Endothelial cell of umbilical vein (primary cell): ENCODE measurements around the gene COL18A1. TPM values are rescaled to one million over a fixed set of nuclear protein-coding genes. Genes with fewer than 3 reads are reported as not detected.

Experiments used
- BruUV-seq: library from RNA; stranded (reverse); fragments of 400-500 nt; replicated peaks from 2 replicates; lab custom pipeline; 2021; lab: Mats Ljungman, UMichigan
- CTCF ChIA-PET: fragments of 300-600, 350-600 bp; sonication (Branson Sonifier 250); formaldehyde crosslinking; loops from one replicate; lab custom pipeline; 2021; ENCODE audit warnings: antibody characterized with exemption, inconsistent platforms; lab: Charles Lee
- POLR2A ChIA-PET: fragments of 300-600, 350-600 bp; sonication (Branson Sonifier 250); formaldehyde crosslinking; loops from one replicate; lab custom pipeline; 2021; ENCODE audit warnings: antibody characterized with exemption, inconsistent platforms; lab: Charles Lee
- DNase-seq: peaks from one replicate; pipeline ENCODE4 v3.0.0-alpha.2; 2011; ENCODE audit warnings: low read depth, low spot score
- FAIRE-seq: peaks from 2 replicates; lab custom pipeline; 2011; peaks lifted over from hg19 to GRCh38; lab: Jason Lieb, UNC
- H2AFZ ChIP-seq: 2 replicates; pipeline ENCODE4 v1.6.0; 2012; ENCODE audit warnings: low read depth, low read length, control low read depth, inconsistent platforms
- H3K27ac ChIP-seq: 2 replicates; pipeline ENCODE4 v1.5.1; 2011; ENCODE audit warnings: low read depth, mild to moderate bottlenecking, control low read depth, low read length, moderate library complexity; ENCODE audit not compliant: insufficient read depth
- H3K27me3 ChIP-seq, 2 experiments: 2 replicates each; pipeline versions ENCODE4 v1.6.0 to v1.6.1; 2011; ENCODE audit warnings: low read length in 2 of 2, mixed read lengths in 1 of 2; ENCODE audit not compliant: control insufficient read depth in 2 of 2, insufficient read depth in 2 of 2
- H3K36me3 ChIP-seq, 2 experiments: 2 replicates in 1 of 2; 3 replicates in 1 of 2; pipeline ENCODE4 v1.5.1; 2011; ENCODE audit warnings: low read length in 2 of 2, mild to moderate bottlenecking in 1 of 2, moderate library complexity in 1 of 2; ENCODE audit not compliant: control insufficient read depth in 2 of 2, insufficient read depth in 2 of 2; ENCODE audit errors: extremely low read depth in 1 of 2
- H3K4me1 ChIP-seq: 3 replicates; pipeline ENCODE4 v1.5.1; 2011; ENCODE audit warnings: mild to moderate bottlenecking, low read length; ENCODE audit not compliant: control insufficient read depth, insufficient read depth; ENCODE audit errors: extremely low read depth
- H3K4me2 ChIP-seq: 2 replicates; pipeline ENCODE4 v1.6.1; 2011; ENCODE audit warnings: low read length, control low read depth, mixed read lengths; ENCODE audit not compliant: insufficient read depth
- H3K4me3 ChIP-seq, 3 experiments: fragments of 200-600 bp in 1 of 3; sonication (generic), shearing (Covaris generic) in 1 of 3; replicated peaks in 1 of 3; 2 replicates each; pipeline ENCODE4 v1.5.1; 2011 to 2016; ENCODE audit warnings: control low read depth in 3 of 3, low read length in 3 of 3, mild to moderate bottlenecking in 2 of 3, inconsistent platforms in 1 of 3, low read depth in 1 of 3, moderate library complexity in 1 of 3; ENCODE audit not compliant: insufficient read depth in 1 of 3
- H3K79me2 ChIP-seq: 2 replicates; pipeline ENCODE4 v1.6.0; 2012; ENCODE audit warnings: low read length, inconsistent platforms; ENCODE audit not compliant: control insufficient read depth, insufficient read depth
- H3K9ac ChIP-seq: replicated peaks from 2 replicates; pipeline ENCODE3; 2011; ENCODE audit warnings: low read length, control low read depth; ENCODE audit not compliant: insufficient read depth; ENCODE audit errors: extremely low read depth
- H3K9me1 ChIP-seq: replicated peaks from 3 replicates; pipeline ENCODE4 v1.6.0; 2011; ENCODE audit warnings: mild to moderate bottlenecking, low read length; ENCODE audit not compliant: control insufficient read depth, insufficient read depth; ENCODE audit errors: extremely low read depth
- H3K9me3 ChIP-seq: replicated peaks from 2 replicates; pipeline ENCODE4 v1.5.1; 2012; ENCODE audit warnings: low read length, inconsistent platforms; ENCODE audit not compliant: control insufficient read depth, insufficient read depth
- H4K20me1 ChIP-seq: replicated peaks from 2 replicates; pipeline ENCODE3; 2011; ENCODE audit warnings: mild to moderate bottlenecking, low read length; ENCODE audit not compliant: control insufficient read depth, insufficient read depth; ENCODE audit errors: extremely low read depth
- CTCF ChIP-seq, 2 donors: IDR thresholded peaks; 1 replicate in 1 of 2; 2 replicates in 1 of 2; pipeline ENCODE4 v1.5.1; 2011; ENCODE audit warnings: low read length in 2 of 2, mild to moderate bottlenecking in 2 of 2, moderate library complexity in 2 of 2, control low read depth in 1 of 2, inconsistent platforms in 1 of 2, low read depth in 1 of 2; ENCODE audit not compliant: insufficient read depth in 1 of 2; ENCODE audit errors: extremely low read depth in 1 of 2
- EZH2 ChIP-seq: IDR thresholded peaks from 2 replicates; pipeline ENCODE4 v1.6.1; 2012; ENCODE audit warnings: borderline replicate concordance, low read depth, mild to moderate bottlenecking, moderate library complexity, low read length, inconsistent platforms; ENCODE audit not compliant: severe bottlenecking
- FOS ChIP-seq: IDR thresholded peaks from 2 replicates; pipeline ENCODE4 v1.6.1; 2011; ENCODE audit warnings: mild to moderate bottlenecking, low read length, moderate library complexity, borderline replicate concordance; ENCODE audit not compliant: insufficient read depth
- GATA2 ChIP-seq: IDR thresholded peaks from 2 replicates; pipeline ENCODE4 v1.7.0; 2011; ENCODE audit warnings: low read depth, mild to moderate bottlenecking, moderate library complexity, mixed read lengths, low read length; ENCODE audit not compliant: insufficient read length, insufficient read depth
- MYC ChIP-seq: IDR thresholded peaks from one replicate; pipeline ENCODE4 v1.6.1; 2011; ENCODE audit warnings: mild to moderate bottlenecking, low read depth, low read length
- POLR2A ChIP-seq: IDR thresholded peaks from 2 replicates; pipeline ENCODE4 v1.6.1; 2012; ENCODE audit warnings: low read depth, mild to moderate bottlenecking, control low read depth, low read length
- POLR2AphosphoS5 ChIP-seq: IDR thresholded peaks from 2 replicates; pipeline ENCODE4 v1.6.1; 2012; ENCODE audit warnings: low read depth, mild to moderate bottlenecking, control low read depth, low read length, moderate library complexity; ENCODE audit not compliant: insufficient read depth
- dilution Hi-C: fragments of 300-500 bp; cut with MboI; formaldehyde crosslinking; loops from one replicate; pipeline ENCODE4 v1.15.0; 2019; ENCODE audit warnings: low sequenced_read_pairs; ENCODE audit not compliant: extremely low pct_ligation_motif_present
- intact Hi-C: fragments of 100-400 bp; cut with micrococcal nuclease; formaldehyde crosslinking; loops from one replicate; pipeline ENCODE4 v1.10.0; 2022
- polyA plus RNA-seq, 4 experiments: library from polyadenylated mRNA; depleted of rRNA in 3 of 4; stranded (reverse) in 3 of 4; unstranded in 1 of 4; fragments of >200 nt; gene quantifications; 2 replicates each; pipeline versions ENCODE4 v1.2.1 to v1.2.3, GENCODE V29; 2011 to 2012; ENCODE audit warnings: missing spikeins in 1 of 4
- total RNA-seq: library from RNA; stranded (reverse); gene quantifications from 2 replicates; pipeline ENCODE4 v1.2.3, GENCODE V29; 2021
- TF ChIP-seq, protein P1 (sequence below): IDR thresholded peaks from 2 replicates; pipeline ENCODE4 v1.6.1; 2011; ENCODE audit not compliant: insufficient read depth, insufficient read length

The COL18A1 gene
- total and polyA plus RNA-seq, 2 donors (not counting 3 experiments of a cell fraction or from before 2014, with no cell fraction given): 198 to 252 TPM

DNA sequence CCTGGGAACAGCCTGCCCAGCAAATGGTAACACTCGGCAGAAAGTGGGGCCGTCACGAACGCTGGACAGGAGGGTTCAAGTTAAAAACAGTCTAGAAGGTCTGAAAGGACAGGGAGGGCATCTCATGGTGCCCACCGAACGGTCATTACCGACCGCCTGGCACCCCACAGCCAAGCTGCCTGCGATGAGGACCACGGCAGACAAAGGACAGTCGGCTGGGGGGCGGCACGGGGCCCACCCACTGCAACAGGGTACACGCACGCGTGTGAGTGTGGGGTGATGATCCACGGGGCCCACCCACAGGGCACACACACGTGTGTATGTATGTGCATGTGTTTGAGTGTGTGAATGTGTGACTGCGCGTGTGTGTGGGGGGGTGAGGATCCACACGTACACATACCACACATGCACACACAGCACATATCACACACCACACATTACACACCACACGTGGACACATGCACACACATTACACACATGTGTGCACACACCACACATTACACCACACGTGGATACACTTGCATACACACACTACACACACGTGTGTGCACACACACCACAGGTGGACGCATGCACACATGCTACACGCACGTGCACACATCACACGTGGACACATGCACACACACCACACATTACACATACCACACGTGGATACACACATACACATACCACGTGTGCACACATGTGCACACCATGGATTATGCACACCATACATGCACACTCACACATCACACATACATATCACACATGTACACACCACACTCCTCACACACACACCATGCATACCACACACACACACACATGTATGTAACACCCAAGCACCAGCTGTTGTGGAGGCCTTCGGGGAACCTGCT, 74.1 kb downstream of the COL18A1 start:
- no TSS peak for BruUV-seq
- no peak for TF ChIP-seq EZH2
- TF ChIP-seq CTCF (IDR thresholded peaks at IDR 0.05; ENCODE audit: extremely low read depth in 1 of 2, insufficient read depth in 1 of 2, low read depth in 1 of 2, low read length in 2 of 2): no peak
- no peak for TF ChIP-seq FOS
- TF ChIP-seq GATA2: no peak
- no peak for TF ChIP-seq POLR2AphosphoS5
- no peak for TF ChIP-seq POLR2A
- TF ChIP-seq, protein P1, sequence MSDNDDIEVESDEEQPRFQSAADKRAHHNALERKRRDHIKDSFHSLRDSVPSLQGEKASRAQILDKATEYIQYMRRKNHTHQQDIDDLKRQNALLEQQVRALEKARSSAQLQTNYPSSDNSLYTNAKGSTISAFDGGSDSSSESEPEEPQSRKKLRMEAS: no peak
- no peak for TF ChIP-seq MYC
- Histone ChIP-seq H3K4me2 (no peak overlapping the region), H2AFZ (no peak overlapping the region), H3K79me2 (peaks cover 3% of the 10 kb centered on the region), H3K27me3 (no peaks in the 10 kb centered on the region), H4K20me1 (no peaks in the 10 kb centered on the region), H3K4me1 (peaks cover 6% of the 10 kb centered on the region), H3K27ac (no peak overlapping the region), H3K9me1 (no peaks in the 10 kb centered on the region), H3K9me3 (no peaks in the 10 kb centered on the region), H3K4me3 (no peak overlapping the region), H3K36me3 (peaks cover 3 to 50% of the 10 kb centered on the region in 2 experiments), H3K9ac (no peak overlapping the region)
- intact Hi-C loops: loop anchor here (1.0 to 10.0 kb wide), 3 partner anchors 56 to 341 kb away; no protein-coding TSS in a partner anchor
- ChIA-PET POLR2A (no interaction called here), CTCF (no interaction called here)
- no peak for DNase-seq
- no peak for FAIRE-seq
- dilution Hi-C loops: no loop called here
